Hematopoietic multipotent progenitor cell (in vitro differentiated cells): Measurements from ENCODE around the gene MRPL21. TPM values are rescaled to one million over a fixed set of nuclear protein-coding genes. Genes with fewer than 3 reads are reported as not detected.
"Not testable (repeated sequence)": the region's sequence is repeated elsewhere in the genome, so short reads cannot be mapped to it uniquely, and the experiment has no call there.

Source experiments
- DNase-seq, 3 donors: peaks; one replicate each; pipeline ENCODE4 v3.0.0-alpha.2; 2011 to 2015; ENCODE audit warnings: low read depth in 2 of 3, low spot score in 2 of 3
- total RNA-seq: library from RNA; depleted of rRNA; stranded (reverse); fragments of >200 nt; gene quantifications from one replicate; pipeline ENCODE4 v1.2.3, GENCODE V29; 2012

The MRPL21 gene
- total RNA-seq, 1 donor, result 33.9 TPM

DNA sequence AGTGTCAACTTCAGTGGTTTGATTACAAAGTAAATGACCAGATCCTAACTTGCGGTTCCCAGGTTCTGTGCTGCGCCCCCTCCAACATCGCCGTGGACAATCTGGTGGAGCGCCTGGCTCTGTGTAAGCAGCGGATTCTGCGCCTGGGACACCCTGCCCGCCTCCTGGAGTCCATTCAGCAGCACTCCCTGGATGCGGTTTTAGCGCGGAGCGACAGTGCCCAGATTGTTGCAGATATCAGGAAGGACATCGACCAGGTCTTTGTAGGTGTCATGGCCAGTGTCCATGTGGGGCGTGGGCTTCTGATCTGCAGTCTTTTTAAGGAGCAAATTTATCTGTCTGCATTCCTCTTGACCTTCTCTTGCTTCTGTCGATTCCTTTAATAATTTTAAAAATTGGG is 11.1 kb upstream of the MRPL21 start:
- no peak for DNase-seq

DNA sequence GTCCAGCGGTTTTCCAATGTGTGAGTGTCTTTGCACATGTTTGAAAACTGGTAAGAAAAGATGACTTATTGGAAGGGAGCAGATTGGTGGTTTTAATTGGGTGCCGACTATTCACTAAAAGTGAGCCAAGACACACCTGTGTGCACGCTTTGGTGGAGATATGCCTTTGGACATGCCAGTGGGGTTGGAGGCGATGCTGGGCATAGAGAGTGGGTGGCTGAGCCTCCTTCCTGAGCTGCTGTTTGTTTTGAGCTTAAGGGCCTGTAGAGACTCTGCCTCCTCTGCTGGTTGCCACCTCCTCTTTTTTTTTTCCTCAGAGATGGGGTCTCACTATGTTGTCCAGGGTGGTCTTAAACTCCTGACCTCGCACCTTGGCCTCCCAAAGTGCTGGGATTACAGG is 9.6 kb upstream of the MRPL21 start:
- DNase-seq, result no peak

DNA sequence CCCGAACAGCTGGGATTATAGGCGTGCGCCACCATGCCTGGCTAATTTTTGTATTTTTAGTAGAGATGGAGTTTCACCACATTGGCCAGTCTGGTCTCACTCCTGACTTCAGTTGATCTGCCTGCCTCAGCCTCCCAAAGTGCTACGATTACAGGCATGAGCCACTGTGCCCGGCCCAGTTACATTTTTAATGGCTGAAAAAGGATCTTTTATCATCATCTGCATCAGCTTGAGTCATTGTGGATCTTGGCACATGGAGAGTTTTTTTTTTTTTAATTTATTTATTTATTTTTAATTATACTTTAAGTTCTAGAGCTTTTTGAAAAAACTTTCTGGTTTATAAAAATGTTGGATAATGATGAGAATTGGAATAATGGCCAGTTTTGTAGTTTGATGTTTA is 8.6 kb upstream of the MRPL21 start:
- no peak for DNase-seq

DNA sequence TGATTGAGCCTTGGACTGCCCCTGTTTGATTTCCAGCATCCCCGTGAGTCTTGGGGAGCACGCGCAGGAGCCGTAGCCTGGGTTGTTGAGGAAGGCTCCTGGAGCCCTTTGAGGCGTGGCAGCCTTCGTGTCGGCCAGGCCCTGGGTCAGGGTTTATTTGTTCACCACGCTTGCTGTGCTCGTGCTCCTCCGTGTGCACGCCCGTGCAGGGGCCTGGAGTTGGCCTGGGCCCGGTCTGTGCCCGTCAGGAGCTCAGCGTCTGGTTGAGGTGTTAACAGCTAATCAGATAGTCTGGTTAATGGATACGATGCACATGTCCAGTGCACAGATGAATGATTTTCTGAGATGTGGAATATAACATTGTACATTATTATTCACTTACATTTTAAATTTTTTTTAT is 8.1 kb upstream of the MRPL21 start:
- no peak for DNase-seq

DNA sequence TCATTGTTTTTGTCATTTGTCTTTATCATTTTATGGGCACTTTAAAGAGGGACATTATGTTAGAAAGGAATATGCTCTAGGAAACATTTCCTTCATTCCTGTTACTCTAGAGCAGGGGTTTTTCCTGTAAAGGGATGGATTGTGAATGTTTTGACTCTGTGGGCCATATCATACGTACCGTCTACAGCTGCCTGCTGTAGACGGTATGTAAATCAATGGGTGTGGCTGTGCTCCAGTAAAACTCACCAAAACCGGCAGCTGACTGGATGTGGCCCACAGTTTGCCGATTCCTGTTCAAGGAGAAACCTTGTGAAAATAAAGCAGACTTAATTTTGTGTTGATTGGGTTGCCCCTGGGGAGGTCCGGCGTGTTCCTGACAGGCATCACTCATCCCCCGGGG is 7.3 kb upstream of the MRPL21 start:
- no peak for DNase-seq

DNA sequence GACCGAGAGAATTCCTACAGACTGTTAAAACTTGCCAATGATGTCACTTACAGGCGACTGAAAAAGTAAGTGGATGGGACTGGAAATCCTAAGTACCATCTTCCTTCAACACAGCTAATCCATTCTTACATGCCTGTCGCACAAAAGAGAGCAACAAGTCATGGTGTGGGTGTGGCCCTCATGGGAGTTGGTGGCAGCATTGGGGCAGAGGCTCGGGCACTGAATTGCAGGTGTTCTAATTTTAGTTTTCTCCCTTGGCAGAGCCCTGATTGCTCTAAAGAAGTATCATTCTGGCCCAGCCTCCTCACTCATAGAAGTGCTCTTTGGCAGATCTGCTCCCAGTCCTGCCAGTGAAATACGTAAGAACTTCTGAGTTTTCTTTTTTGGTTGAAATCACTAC is 4.6 kb upstream of the MRPL21 start:
- DNase-seq, result no peak

DNA sequence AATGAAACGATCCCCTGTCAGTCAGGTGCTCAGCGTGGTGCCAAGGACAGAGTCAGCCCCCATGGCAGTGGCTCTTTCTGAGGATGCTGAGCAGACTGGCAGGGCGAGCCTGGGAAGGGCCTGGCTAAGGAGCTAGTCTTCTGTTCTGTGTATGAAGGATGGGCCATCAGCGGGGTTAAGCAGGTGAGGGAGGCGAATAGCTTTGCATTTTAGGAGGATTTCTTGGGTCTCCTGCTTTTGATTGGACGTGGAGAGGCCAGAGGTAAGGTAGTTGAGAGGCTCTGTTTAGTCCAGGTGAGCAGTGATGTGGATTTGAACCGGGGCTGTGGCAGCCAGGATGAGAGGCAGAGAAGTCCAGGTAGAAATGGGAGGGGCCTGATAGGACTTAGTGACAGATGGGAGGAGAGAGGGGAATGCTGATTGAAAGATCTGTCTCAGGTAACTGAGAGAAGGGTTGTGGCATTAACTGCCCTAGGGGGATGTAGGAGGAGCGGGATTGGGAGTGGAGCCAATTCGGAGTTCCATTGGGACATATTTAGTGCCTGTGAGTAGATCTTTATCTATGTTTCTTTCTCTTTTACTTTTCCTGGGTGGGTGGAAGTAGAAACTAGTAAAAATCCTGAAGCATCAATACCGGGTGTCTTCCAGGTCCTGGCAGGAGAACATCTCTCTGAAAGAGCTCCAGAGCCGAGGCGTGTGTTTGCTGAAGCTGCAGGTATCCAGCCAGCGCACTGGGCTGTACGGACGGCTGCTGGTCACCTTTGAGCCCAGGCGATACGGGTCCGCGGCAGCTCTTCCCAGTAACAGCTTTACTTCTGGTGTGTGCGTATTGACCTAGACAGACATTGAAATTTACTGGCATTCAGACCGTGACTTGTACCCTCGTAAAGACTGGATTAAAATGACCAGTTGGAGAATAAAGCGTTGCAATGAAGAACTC is 2.1 kb upstream of the MRPL21 start:
- DNase-seq, result no peak

DNA sequence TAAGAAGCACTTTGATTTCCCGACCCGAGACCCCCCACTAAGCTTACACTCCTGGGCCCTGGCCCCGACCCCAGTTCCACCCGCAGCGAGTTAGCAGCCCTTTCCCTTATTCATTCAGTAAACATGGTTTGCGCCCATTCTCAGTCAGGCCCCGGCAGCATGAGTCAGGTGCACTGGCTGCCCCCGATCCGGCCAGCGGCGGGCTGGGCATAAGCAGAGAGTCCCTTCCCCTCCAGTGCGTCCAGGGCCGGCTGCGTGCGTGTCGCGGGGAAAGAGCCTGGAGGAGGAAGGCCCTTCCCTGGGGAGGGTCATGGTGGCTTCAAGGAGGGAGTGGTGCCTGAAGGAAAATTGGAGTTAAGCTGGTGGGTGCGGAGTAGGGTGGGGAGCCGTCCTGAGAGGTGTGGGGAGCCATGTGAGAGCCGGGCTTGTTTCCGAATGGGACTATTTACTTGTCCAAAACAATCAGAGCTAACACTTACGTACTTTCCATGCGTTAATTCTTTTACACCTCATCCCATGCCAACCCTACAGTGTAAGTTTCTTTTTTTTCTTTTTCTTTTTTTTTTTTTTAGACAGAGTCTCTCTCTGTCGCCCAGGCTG is 716 bp upstream of the MRPL21 start:
- peak in 2 of 3 donors; percentile 12 to 17 for DNase-seq

DNA sequence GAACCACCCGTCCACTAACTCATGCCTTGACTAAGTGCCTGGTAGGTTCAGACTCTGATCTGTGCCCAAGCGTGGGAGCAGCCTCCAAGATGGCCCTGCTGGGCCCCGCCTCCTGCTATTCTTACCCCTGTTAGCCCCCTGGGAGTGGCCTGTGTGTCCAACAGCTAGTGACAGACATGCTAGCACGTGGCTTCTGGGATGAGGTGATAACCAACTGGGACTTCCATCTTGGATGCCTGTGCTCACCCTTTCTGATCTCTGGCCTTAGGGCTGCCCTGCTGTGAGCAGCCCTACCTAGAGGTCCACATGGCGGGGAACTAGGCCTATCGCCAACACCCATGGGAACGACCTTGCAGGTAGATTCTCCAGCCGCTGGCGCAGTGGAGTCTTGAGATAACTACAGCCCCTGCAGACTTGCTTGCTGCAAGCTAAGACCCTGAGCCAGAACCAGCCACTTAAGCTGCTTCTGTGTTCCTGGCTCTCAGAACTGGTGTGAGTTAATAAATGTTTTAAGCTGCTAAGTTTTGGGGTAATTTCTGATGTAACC is 2.7 kb downstream of the MRPL21 start:
- DNase-seq, result no peak

DNA sequence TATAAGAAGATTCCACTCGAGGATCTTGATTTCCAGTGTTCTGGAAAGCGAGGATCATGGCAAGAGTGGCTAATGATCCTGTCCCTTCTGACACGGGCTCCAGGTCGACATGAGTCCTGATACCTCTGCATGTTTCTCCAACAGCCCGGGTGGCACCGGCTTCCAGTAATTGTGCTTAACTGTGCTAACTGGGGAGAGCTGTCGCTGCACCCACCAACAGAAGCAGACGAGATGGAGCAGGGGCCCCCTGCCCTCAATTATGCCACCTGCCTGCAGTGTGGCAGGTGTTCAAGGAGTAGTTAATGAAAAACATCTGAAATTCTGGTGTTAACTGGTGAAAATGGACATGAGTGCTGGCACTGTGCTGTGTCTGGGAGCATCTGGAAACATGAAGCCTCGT is 6.2 kb downstream of the MRPL21 start:
- DNase-seq, result no peak

DNA sequence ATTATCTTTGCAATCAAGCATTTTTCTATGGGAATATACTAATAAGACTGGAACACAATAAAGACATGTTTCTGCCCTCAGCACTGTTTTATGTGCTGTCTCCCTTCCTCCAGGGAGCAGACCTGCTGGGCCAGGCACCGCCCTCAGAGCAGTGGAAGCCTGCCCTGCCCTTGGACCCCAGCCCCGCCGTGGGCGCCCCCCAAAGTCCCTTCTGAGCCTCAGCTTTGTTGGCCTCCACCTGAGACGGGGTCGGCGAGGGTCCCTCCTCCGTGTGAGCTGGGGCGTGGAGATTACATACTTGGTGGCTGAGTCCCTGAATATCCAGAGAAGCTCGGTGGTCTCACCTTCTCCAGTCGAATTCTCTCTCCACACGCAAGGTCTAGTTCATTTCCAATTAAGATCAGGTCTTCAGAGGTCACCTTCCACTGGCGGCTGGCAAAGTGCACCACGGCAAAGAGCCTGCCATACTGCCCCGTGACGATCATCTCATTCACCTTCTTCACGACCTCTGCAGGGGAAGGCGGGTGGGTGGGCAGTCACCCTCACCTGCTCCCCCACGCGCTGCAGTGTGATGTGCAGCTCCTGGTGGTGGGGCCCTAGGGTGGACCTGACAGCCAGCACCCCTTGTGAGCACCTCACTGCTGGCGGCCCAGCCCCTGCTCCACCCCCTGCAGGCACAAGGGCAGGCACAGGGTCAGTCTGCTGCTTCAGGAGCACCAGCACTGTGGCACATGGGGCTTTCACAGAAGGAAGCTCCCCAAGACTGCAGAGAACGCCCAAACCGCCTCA is 7.3 kb downstream of the MRPL21 start:
- DNase-seq, result no peak

DNA sequence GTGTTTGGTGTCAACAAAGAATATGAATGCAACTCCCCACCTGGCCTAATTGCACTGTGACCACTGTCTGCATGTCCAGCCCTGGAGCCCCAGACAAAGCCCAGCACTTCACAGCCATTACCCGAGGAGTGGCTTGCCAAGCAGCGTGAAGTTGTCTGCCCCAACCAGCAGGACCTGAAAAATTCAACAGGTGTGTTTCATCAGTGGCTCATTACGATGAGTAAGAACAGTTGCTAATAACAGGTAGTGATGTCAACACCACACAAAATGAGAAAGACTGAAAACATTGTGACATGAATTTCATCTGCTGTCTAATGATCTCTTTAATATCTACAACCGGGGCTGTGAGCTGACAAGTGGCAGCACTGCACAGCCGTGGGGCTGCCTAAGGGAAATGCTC is 10.3 kb downstream of the MRPL21 start:
- no peak for DNase-seq

DNA sequence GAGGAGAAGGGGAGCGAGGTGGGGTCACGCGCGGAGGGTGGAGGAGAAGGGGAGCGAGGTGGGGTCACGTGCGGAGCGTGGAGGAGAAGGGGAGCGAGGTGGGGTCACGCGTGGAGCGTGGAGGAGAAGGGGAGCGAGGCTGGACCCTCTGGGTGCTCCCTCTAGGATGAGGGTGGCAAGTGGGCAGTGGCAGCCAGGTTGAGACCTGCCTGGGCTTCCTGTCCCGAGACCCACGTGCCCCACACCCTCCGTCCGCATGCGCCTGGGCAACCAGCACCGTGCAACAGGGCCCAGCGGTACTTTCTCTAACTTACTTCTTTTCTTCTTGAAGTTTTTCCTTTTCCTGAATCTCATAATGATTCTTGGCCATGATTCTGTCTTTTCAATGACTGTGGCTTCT is 11.1 kb downstream of the MRPL21 start:
- DNase-seq, result no peak

DNA sequence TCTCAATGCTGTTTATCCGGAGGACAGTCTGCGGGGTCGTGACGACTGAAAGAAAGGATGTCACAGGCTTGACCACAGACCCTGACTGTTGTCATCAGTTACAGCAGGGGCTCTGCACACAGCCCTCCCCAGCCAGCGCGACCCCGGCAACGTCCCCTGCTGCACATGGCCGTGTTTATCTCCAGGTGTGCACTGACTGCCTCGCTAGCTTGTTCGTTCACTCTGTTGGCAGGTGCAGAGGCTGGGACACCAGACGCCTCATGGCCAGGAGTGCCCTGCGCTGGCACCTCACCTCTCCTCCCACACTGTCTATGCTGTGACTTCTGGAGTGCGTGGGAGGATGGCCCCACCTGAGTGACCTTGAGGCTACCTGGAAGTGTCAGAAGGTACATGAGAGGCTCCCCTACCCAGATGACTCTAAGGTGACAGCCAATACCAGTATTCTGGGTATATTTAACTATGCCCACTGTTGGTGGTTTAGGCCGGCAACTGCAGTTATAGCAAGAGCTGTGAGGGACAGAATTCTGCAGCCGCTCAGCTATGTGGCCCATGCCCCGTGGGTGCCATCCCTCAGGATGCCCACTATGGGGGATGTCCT is 12.2 kb downstream of the MRPL21 start:
- no peak for DNase-seq

DNA sequence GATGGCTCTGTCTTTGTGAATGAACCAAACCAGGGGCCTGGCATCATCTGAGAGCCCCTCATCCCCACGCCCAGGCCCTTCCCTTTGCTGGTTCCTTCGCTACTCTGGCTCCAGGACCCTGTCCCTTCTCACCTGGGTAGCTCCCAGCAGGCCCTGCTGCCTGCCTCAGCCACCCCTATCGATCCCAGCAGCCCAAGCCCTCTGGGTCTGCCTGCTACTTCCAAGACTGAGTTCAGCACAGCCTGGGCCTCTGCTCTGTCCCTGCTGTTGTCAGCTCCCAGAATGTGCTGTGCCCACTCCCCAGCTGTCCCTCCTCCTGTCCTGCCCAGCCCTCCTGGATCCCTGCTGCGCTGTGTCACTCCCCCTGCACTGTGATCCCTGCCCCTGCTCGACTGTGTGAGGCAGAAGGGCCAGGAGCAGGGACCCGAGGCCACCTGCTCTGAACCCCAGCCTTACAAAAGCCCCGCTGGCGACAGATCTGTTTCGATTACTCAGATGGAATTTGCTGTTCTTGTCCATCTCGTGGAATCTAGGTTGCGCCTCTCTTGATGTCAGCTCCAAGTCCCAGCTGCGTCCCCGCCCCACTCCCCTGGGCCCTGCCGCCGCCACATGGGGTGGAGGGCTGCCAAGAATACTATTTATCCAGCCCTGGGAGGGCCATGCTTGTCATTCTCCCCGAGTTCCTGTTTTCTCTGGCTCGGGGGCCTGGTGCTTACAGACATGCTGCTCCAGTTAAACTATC is 13.0 kb downstream of the MRPL21 start:
- DNase-seq, result peak in 2 of 3 donors; percentile 60 to 83

DNA sequence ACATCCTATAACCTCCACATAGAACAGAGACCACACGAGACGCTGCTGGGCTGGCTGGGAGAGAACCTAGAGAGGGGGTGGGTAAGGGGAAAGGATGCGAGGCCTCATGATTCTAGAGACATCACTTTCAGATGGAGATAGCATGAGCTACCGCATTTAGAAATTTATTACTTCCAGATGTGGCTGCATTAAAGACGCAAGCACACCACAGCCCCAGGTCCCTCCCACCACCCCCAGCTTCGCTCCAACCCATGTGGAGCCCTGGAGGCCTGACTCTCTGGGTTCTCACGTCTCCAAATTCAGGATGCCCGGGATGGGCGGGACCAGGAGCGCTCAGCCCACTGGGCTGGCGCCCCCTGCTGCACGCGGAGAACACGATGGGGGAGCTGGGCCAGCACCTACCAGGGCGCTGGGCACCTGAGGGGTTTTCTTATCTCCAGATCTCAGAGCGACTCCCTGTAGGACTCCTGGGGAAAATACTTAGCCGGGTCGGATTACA is 13.6 kb downstream of the MRPL21 start:
- no peak for DNase-seq

DNA sequence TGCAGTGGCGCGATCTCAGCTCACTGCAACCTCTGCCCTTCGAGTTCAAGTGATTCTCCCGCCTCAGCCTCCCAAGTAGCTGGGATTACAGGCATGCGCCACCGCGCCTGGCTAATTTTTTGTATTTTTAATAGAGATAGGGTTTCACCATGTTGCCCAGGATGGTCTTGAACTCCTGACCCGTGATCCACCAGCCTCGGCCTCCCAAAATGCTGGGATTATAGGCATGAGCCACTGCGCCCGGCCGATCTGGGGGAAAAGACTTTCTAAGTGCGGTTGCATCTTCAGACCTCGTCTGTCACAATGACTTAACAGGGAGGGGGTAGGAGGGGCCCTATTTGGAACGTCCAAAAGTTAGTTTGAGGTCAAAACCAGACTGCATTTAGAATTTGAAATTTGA is 18.8 kb downstream of the MRPL21 start:
- DNase-seq, result not testable (repeated sequence)

DNA sequence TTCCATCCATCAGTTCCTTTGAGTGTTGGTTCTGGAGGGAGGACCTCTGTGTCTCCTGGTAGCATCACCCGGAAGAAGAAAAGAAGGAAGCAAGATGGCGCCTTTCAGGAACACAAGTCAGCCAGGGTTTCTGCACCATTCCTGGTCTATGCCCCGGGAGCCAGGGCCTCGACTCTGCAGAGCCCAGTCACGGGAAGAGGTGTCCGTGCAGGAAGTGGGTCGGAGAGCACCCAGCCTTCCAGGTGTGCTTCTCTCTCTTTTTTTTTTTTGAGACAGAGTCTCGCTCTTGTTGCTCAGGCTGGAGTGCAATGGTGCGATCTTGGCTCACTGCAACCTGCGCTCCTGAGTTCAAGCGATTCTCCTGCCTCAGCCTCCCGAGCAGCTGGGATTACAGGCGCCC is 21.2 kb downstream of the MRPL21 start:
- no peak for DNase-seq

DNA sequence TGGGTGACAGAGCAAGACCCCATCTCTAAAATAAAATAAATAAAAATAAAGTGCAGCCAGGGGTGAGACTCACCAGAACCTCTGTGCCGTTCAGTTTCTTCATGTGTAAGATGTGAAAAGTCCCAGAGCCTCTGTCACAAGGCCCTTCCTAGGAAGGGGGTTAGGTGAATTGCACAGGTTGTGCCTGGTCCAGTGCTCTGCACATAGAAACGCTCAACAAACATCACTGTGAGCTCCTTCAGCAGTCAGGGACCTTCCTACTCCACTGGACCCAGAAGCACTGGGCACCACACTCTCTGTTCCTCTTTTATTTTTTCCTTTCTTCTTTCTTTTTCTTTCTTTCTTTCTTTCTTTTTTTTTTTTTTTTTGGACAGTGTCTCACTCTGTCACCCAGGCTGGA is 22.3 kb downstream of the MRPL21 start:
- DNase-seq, result no peak

DNA sequence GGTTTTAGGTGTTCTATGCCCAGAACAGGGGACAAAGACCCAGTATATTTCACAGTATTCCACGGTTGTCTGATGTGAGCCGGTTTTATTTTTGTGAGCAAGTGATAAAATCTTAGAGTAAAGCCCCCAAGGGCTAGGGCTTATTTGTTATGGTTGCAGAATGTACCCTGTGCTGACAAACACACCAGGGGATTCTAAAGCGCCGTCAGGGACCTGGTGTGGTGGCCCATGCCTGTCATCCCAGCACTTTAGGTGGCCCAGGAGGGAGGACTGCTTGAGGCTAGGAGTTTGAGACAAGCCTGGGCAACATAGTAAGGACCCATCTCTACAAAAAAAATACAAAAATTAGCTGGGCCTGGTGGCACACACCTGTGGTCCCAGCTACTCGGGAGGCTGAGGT is 22.8 kb downstream of the MRPL21 start:
- DNase-seq, result no peak
